HCT116 (cell line): ENCODE data around the gene NT5DC2. TPM values are rescaled to one million over a fixed set of nuclear protein-coding genes. Genes with fewer than 3 reads are reported as not detected.

Experiments
- ATAC-seq: fragments of 200-7000 bp; cut with Tn5 transposase; 2 replicates; pipeline ENCODE4 v1.9.1; 2020; ENCODE audit warnings: mild to moderate bottlenecking, moderate library complexity
- BruUV-seq: library from RNA; stranded (reverse); fragments of 400-500 nt; replicated peaks from 2 replicates; lab custom pipeline; 2021; lab: Mats Ljungman, UMichigan
- CTCF ChIA-PET: fragments of 300-600 bp; sonication (Branson Sonifier 250); formaldehyde crosslinking; loops from one replicate; lab custom pipeline; 2021; ENCODE audit warnings: antibody characterized with exemption; lab: Charles Lee
- POLR2A ChIA-PET: fragments of 300-600, 350-600 bp; sonication (Branson Sonifier 250); formaldehyde crosslinking; loops from one replicate; lab custom pipeline; 2021; ENCODE audit warnings: antibody characterized with exemption; lab: Charles Lee
- RAD21 ChIA-PET, 2 experiments: fragments of 300-600 bp; sonication (Branson Sonifier 250); formaldehyde crosslinking; loops; one replicate each; lab custom pipeline; 2023; ENCODE audit warnings: low total read pairs in 2 of 2; ENCODE audit not compliant: uncharacterized antibody in 2 of 2, unreplicated experiment in 2 of 2, low non-redundant PET in 1 of 2; lab: Charles Lee
- DNase-seq: peaks from one replicate; pipeline ENCODE4 v3.0.0-alpha.2; 2010; ENCODE audit warnings: low read depth, low spot score
- H2AFZ ChIP-seq: fragments of 200-600 bp; shearing (Covaris generic), sonication (generic); 2 replicates; pipeline ENCODE4 v1.6.1; 2017; ENCODE audit warnings: low read depth, mixed run types, mixed read lengths, antibody characterized with exemption, low read length; ENCODE audit not compliant: poor library complexity, severe bottlenecking
- H3K27ac ChIP-seq: 2 replicates; pipeline ENCODE4 v1.5.1; 2012; ENCODE audit warnings: low read depth, low read length
- H3K27me3 ChIP-seq: fragments of 200-600 bp; sonication (generic); 2 replicates; pipeline ENCODE4 v1.6.1; 2016; ENCODE audit warnings: mixed run types, low read length, mixed read lengths; ENCODE audit not compliant: insufficient read depth
- H3K36me3 ChIP-seq, 2 experiments: fragments of 200-500 bp in 1 of 2; fragments of 200-600 bp in 1 of 2; sonication (Bioruptor generic) in 1 of 2; sonication (generic) in 1 of 2; 2 replicates each; pipeline versions ENCODE4 v1.5.1 to v1.6.1; 2014 to 2016; ENCODE audit warnings: low read length in 2 of 2, inconsistent platforms in 1 of 2, mixed read lengths in 1 of 2, mixed run types in 1 of 2; ENCODE audit not compliant: insufficient read depth in 2 of 2, control insufficient read depth in 1 of 2
- H3K4me1 ChIP-seq, 2 experiments: fragments of 200-600 bp in 1 of 2; sonication (generic) in 1 of 2; 2 replicates each; pipeline versions ENCODE4 v1.5.1 to v1.6.1; 2012 to 2017; ENCODE audit warnings: low read length in 2 of 2, inconsistent platforms in 1 of 2, mild to moderate bottlenecking in 1 of 2, mixed read lengths in 1 of 2, mixed run types in 1 of 2, moderate library complexity in 1 of 2; ENCODE audit not compliant: insufficient read depth in 2 of 2, control insufficient read depth in 1 of 2
- H3K4me2 ChIP-seq: fragments of 200-600 bp; sonication (generic); 2 replicates; pipeline ENCODE4 v1.6.1; 2017; ENCODE audit warnings: mixed run types, low read length, mixed read lengths
- H3K4me3 ChIP-seq, 2 experiments: fragments of 200-600 bp in 1 of 2; sonication (generic) in 1 of 2; replicated peaks in 1 of 2; 2 replicates each; pipeline ENCODE4 v1.5.1; 2011 to 2016; ENCODE audit warnings: low read length in 2 of 2, control low read depth in 1 of 2, low read depth in 1 of 2, mild to moderate bottlenecking in 1 of 2, mixed read lengths in 1 of 2, mixed run types in 1 of 2
- H3K79me2 ChIP-seq: fragments of 200-600 bp; sonication (generic); 2 replicates; pipeline ENCODE4 v1.6.1; 2017; ENCODE audit warnings: mild to moderate bottlenecking, mixed run types, low read length, moderate library complexity, mixed read lengths; ENCODE audit not compliant: insufficient read depth
- H3K9ac ChIP-seq: fragments of 200-600 bp; sonication (generic); 2 replicates; pipeline ENCODE4 v1.6.1; 2016; ENCODE audit warnings: low read length, mixed read lengths
- H3K9me2 ChIP-seq: fragments of 200-600 bp; sonication (generic), shearing (Covaris generic); 2 replicates; pipeline ENCODE4 v1.6.1; 2017; ENCODE audit warnings: mixed run types, mild to moderate bottlenecking, moderate library complexity; ENCODE audit not compliant: insufficient read depth
- H3K9me3 ChIP-seq, 2 experiments: fragments of 200-500 bp in 1 of 2; fragments of 200-600 bp in 1 of 2; sonication (Bioruptor generic) in 1 of 2; sonication (generic) in 1 of 2; 2 replicates each; pipeline ENCODE4 v1.6.1; 2014 to 2017; ENCODE audit warnings: low read length in 2 of 2, mixed read lengths in 2 of 2, inconsistent platforms in 1 of 2, low read depth in 1 of 2, mild to moderate bottlenecking in 1 of 2, mixed run types in 1 of 2, moderate library complexity in 1 of 2; ENCODE audit not compliant: control insufficient read depth in 1 of 2, insufficient read depth in 1 of 2
- H4K20me1 ChIP-seq: fragments of 200-600 bp; sonication (generic), shearing (Covaris generic); 2 replicates; pipeline ENCODE4 v1.6.1; 2017; ENCODE audit warnings: mixed run types, mild to moderate bottlenecking, moderate library complexity; ENCODE audit not compliant: insufficient read depth
- POLR2A ChIP-seq: IDR thresholded peaks from 2 replicates; pipeline ENCODE4 v1.7.0; 2011; ENCODE audit warnings: borderline replicate concordance; ENCODE audit not compliant: insufficient read depth, insufficient read length; ENCODE audit errors: extremely low read depth
- RAD21 ChIP-seq: IDR thresholded peaks from 2 replicates; pipeline ENCODE4 v1.6.1; 2012; ENCODE audit warnings: low read depth, mild to moderate bottlenecking
- SIN3A ChIP-seq: IDR thresholded peaks from 2 replicates; pipeline ENCODE4 v1.6.1; 2012; ENCODE audit warnings: low read depth
- ZFX ChIP-seq: fragments of 450-650 bp; IDR thresholded peaks from 2 replicates; pipeline ENCODE4 v1.6.1; 2017
- intact Hi-C: fragments of 100-400 bp; cut with micrococcal nuclease; formaldehyde crosslinking; loops from 2 replicates; pipeline ENCODE4 v1.10.0; 2022
- total RNA-seq: library from RNA; stranded (reverse); gene quantifications from one replicate; pipeline ENCODE4 v1.2.1, GENCODE V29; 2021; ENCODE audit not compliant: unreplicated experiment
- TF ChIP-seq, protein P1 (sequence below), 3 experiments: fragments of 200-600 bp in 1 of 3; sonication (generic) in 1 of 3; IDR thresholded peaks in 2 of 3; conservative IDR thresholded peaks in 1 of 3; 2 replicates each; pipeline ENCODE4 v1.5.1; 2012 to 2017; ENCODE audit warnings: low read depth in 2 of 3, low read length in 2 of 3, antibody characterized with exemption in 1 of 3, borderline replicate concordance in 1 of 3, control low read depth in 1 of 3, mild to moderate bottlenecking in 1 of 3, mixed read lengths in 1 of 3, mixed run types in 1 of 3, moderate library complexity in 1 of 3; ENCODE audit not compliant: insufficient read depth in 1 of 3
- TF ChIP-seq, protein P2 (sequence below): IDR thresholded peaks from 2 replicates; pipeline ENCODE4 v1.6.1; 2011; ENCODE audit warnings: mild to moderate bottlenecking, low read length, moderate library complexity; ENCODE audit not compliant: insufficient replicate concordance; ENCODE audit errors: extremely low read depth
- TF ChIP-seq, protein P3 (sequence below): IDR thresholded peaks from 2 replicates; pipeline ENCODE4 v1.6.1; 2012; ENCODE audit warnings: low read depth

Gene NT5DC2
- total RNA-seq, 1 experiment from 2014 or later, result 125 TPM

DNA sequence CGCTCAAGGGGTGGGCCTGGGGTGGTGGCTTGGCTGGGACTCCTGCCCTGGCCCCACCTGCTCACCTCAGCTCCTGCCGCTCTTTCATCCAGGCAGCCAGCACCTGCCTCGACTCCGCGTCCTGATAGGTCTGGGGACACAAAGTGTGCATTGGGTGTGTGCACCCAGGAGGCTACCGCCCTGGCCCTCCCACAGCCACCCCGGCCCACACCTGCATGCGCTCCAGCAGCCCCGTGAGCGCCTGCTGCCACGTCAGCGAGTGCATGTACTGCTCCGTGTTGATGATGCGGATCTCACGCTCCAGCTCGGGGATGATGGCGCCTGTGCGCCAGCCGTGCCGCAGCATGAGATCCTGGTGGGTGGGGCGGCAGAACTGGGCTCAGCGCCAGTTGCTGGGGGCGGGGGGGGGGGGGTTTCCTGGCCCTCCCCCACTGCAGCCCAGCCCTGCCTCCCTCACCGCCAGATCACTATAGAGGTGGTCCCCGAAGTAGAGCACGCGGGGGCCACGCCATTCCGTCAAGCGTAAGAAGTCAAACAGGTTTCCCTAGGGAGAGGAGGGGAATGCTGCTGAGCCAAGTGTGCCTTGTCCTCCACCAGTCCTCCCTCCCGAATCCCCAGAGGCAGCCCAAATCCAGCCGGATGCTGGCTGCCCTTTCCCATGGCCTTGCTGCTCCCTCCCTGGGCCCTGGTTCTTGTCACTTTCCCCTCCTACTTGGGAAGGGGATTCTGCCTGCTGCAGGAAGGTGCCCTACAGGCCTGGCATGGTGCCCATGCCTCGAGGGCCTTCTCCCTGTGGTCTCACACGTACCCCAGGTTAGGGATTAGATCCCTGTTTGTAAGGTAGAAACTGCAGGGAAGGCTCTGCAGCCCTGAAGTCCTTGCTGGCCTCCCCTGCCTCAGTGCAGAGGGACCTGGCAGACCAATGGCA, 8.6 kb downstream of the NT5DC2 start:
- Histone ChIP-seq H3K9me2 (no peaks in the 10 kb centered on the region), H3K36me3 (peaks cover 11 to 17% of the 10 kb centered on the region in 2 experiments), H3K4me1 (no peaks in the 10 kb centered on the region), H3K9ac (no peak overlapping the region), H3K9me3 (no peaks in the 10 kb centered on the region), H2AFZ (no peak overlapping the region), H3K4me2 (no peak overlapping the region), H3K27ac (no peak overlapping the region; the same call in 1 of the 2 replicates), H3K27me3 (no peaks in the 10 kb centered on the region), H3K4me3 (no peak overlapping the region), H4K20me1 (no peaks in the 10 kb centered on the region), H3K79me2 (no peaks in the 10 kb centered on the region)
- ChIA-PET CTCF (no interaction called here), POLR2A (no interaction called here), RAD21 (no interaction called here)
- TSS peak; percentile 40 for BruUV-seq
- ATAC-seq, result no peak
- TF ChIP-seq SIN3A (no peak), RAD21 (no peak), POLR2A (no peak)
- TF ChIP-seq, protein P1, sequence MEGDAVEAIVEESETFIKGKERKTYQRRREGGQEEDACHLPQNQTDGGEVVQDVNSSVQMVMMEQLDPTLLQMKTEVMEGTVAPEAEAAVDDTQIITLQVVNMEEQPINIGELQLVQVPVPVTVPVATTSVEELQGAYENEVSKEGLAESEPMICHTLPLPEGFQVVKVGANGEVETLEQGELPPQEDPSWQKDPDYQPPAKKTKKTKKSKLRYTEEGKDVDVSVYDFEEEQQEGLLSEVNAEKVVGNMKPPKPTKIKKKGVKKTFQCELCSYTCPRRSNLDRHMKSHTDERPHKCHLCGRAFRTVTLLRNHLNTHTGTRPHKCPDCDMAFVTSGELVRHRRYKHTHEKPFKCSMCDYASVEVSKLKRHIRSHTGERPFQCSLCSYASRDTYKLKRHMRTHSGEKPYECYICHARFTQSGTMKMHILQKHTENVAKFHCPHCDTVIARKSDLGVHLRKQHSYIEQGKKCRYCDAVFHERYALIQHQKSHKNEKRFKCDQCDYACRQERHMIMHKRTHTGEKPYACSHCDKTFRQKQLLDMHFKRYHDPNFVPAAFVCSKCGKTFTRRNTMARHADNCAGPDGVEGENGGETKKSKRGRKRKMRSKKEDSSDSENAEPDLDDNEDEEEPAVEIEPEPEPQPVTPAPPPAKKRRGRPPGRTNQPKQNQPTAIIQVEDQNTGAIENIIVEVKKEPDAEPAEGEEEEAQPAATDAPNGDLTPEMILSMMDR (IDR thresholded peaks at IDR 0.05 in 2 of 3, conservative IDR thresholded peaks at IDR 0.05 in 1 of 3; ENCODE audit: borderline replicate concordance in 1 of 3, insufficient read depth in 1 of 3, low read depth in 2 of 3, low read length in 2 of 3), result no peak
- intact Hi-C loops, result no loop called here
- DNase-seq, result no peak

DNA sequence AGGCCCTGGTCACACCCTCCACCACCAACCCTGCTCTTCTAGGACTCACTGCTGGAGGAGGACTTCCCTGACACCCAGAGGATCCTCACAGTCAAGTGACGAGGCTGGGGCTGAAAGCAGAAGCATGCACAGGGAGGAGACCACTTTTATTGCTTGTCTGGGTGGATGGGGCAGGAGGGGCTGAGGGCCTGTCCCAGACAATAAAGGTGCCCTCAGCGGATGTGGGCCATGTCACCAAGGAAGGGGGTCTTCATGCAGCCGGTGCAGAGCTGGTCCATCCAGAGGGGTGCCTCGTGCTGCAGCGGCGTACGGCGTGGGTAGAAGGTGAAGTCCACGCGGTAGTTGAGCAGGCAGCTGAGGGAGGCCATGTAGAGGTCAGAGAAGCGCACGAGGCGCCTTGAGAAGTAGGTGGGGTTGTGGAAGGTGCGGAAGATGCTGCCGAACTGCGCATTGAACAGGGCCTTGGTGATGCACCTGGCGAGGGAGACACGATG, 9.4 kb downstream of the NT5DC2 start:
- ATAC-seq (no peak), DNase-seq (no peak)
- ChIA-PET RAD21 (no interaction called here), CTCF (no interaction called here), POLR2A (no interaction called here)
- H3K9me3 ChIP-seq, result no peaks in the 10 kb centered on the region
- H3K27ac ChIP-seq, result no peak overlapping the region
- no peaks in the 10 kb centered on the region for H3K9me2 ChIP-seq
- no peaks in the 10 kb centered on the region for H3K4me1 ChIP-seq
- H3K27me3 ChIP-seq, result no peaks in the 10 kb centered on the region
- no peak overlapping the region for H2AFZ ChIP-seq
- BruUV-seq, result no TSS peak
- H3K79me2 ChIP-seq, result no peaks in the 10 kb centered on the region
- no peak overlapping the region for H3K9ac ChIP-seq
- no peak overlapping the region for H3K4me3 ChIP-seq
- intact Hi-C loops, result no loop called here
- no peaks in the 10 kb centered on the region for H4K20me1 ChIP-seq
- H3K4me2 ChIP-seq, result no peak overlapping the region
- peaks cover 11 to 17% of the 10 kb centered on the region in 2 experiments for H3K36me3 ChIP-seq
- no peak for TF ChIP-seq POLR2A
- TF ChIP-seq ZFX, result no peak
- TF ChIP-seq, protein P2, sequence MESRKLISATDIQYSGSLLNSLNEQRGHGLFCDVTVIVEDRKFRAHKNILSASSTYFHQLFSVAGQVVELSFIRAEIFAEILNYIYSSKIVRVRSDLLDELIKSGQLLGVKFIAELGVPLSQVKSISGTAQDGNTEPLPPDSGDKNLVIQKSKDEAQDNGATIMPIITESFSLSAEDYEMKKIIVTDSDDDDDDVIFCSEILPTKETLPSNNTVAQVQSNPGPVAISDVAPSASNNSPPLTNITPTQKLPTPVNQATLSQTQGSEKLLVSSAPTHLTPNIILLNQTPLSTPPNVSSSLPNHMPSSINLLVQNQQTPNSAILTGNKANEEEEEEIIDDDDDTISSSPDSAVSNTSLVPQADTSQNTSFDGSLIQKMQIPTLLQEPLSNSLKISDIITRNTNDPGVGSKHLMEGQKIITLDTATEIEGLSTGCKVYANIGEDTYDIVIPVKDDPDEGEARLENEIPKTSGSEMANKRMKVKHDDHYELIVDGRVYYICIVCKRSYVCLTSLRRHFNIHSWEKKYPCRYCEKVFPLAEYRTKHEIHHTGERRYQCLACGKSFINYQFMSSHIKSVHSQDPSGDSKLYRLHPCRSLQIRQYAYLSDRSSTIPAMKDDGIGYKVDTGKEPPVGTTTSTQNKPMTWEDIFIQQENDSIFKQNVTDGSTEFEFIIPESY, result no peak
- TF ChIP-seq, protein P3, sequence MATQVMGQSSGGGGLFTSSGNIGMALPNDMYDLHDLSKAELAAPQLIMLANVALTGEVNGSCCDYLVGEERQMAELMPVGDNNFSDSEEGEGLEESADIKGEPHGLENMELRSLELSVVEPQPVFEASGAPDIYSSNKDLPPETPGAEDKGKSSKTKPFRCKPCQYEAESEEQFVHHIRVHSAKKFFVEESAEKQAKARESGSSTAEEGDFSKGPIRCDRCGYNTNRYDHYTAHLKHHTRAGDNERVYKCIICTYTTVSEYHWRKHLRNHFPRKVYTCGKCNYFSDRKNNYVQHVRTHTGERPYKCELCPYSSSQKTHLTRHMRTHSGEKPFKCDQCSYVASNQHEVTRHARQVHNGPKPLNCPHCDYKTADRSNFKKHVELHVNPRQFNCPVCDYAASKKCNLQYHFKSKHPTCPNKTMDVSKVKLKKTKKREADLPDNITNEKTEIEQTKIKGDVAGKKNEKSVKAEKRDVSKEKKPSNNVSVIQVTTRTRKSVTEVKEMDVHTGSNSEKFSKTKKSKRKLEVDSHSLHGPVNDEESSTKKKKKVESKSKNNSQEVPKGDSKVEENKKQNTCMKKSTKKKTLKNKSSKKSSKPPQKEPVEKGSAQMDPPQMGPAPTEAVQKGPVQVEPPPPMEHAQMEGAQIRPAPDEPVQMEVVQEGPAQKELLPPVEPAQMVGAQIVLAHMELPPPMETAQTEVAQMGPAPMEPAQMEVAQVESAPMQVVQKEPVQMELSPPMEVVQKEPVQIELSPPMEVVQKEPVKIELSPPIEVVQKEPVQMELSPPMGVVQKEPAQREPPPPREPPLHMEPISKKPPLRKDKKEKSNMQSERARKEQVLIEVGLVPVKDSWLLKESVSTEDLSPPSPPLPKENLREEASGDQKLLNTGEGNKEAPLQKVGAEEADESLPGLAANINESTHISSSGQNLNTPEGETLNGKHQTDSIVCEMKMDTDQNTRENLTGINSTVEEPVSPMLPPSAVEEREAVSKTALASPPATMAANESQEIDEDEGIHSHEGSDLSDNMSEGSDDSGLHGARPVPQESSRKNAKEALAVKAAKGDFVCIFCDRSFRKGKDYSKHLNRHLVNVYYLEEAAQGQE, result no peak
